ENCODE data around the gene MT4. TPM values are rescaled to one million over a fixed set of nuclear protein-coding genes. Genes with fewer than 3 reads are reported as not detected.

The MT4 gene
- total and polyA plus RNA-seq, 2 donors (not counting 3 experiments of a cell fraction or from before 2014, with no cell fraction given): not detected

DNA sequence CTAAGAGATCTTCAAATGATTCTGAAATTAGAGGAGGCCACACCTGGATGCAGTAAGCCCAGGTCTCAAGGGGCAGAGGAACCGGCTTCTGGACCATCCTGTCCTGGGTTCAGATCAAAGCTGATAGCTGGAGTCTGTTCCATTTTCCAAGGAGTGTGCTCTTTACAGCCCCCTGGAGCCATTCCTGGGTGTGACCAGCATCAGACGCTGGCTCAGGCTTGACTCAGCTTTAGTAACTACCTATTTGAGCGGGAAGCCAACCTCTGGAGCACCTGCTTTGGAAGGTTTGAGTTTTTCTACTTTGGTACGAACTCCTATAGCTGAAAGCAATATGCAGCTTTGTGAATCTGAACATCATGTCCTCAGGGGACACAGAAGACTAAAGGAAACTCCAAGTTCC is 32.2 kb upstream of the MT4 start:
- dilution Hi-C loops (cut with MboI; ENCODE audit: extremely low pct_ligation_motif_present, low sequenced_read_pairs) (no loop called here), intact Hi-C loops (cut with micrococcal nuclease) (no loop called here)
- no peak for DNase-seq (ENCODE audit: low read depth, low spot score)
- FAIRE-seq: no peak
- no peaks in the 10 kb centered on the region for H4K20me1 ChIP-seq (replicated peaks; ENCODE audit: control insufficient read depth, extremely low read depth, insufficient read depth, low read length)
- H3K9me3 ChIP-seq (replicated peaks; ENCODE audit: control insufficient read depth, insufficient read depth, low read length): no peaks in the 10 kb centered on the region
- BruUV-seq (replicated peaks): no TSS peak
- ChIA-PET POLR2A (no interaction called here), CTCF (interaction anchor here (0.9 to 1.9 kb wide), 3 partner anchors 18 to 169 kb away, joined by 3 to 9 read pairs (median 3); no protein-coding TSS in a partner anchor)
- H3K79me2 ChIP-seq (ENCODE audit: control insufficient read depth, insufficient read depth, low read length): no peaks in the 10 kb centered on the region
- TF ChIP-seq MYC (IDR thresholded peaks at IDR 0.05; ENCODE audit: low read depth, low read length) (no peak), POLR2AphosphoS5 (IDR thresholded peaks at IDR 0.05; ENCODE audit: insufficient read depth, low read depth, low read length) (no peak), POLR2A (IDR thresholded peaks at IDR 0.05; ENCODE audit: low read depth, low read length) (no peak), FOS (IDR thresholded peaks at IDR 0.05; ENCODE audit: borderline replicate concordance, insufficient read depth, low read length) (no peak), JUN (IDR thresholded peaks at IDR 0.05; ENCODE audit: borderline replicate concordance, insufficient read depth, insufficient read length, low read depth) (no peak), EZH2 (IDR thresholded peaks at IDR 0.05; ENCODE audit: borderline replicate concordance, low read depth, low read length, severe bottlenecking) (no peak), GATA2 (IDR thresholded peaks at IDR 0.05; ENCODE audit: insufficient read depth, insufficient read length, low read depth, low read length) (no peak)
- TF ChIP-seq, protein P1, sequence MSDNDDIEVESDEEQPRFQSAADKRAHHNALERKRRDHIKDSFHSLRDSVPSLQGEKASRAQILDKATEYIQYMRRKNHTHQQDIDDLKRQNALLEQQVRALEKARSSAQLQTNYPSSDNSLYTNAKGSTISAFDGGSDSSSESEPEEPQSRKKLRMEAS (IDR thresholded peaks at IDR 0.05; ENCODE audit: insufficient read depth, insufficient read length): no peak
- no peak overlapping the region for H3K27ac ChIP-seq (ENCODE audit: insufficient read depth, low read depth, low read length)
- peaks cover 9% of the 10 kb centered on the region for H3K4me1 ChIP-seq (ENCODE audit: control insufficient read depth, extremely low read depth, insufficient read depth, low read length)
- no peak overlapping the region for H3K9ac ChIP-seq (replicated peaks; ENCODE audit: extremely low read depth, insufficient read depth, low read length)
- H3K4me2 ChIP-seq (ENCODE audit: insufficient read depth, low read length): no peak overlapping the region
- H3K4me3 ChIP-seq (replicated peaks in 1 of 3; ENCODE audit: insufficient read depth in 1 of 3, low read depth in 1 of 3, low read length in 3 of 3): no peak overlapping the region
- no peaks in the 10 kb centered on the region for H3K9me1 ChIP-seq (replicated peaks; ENCODE audit: control insufficient read depth, extremely low read depth, insufficient read depth, low read length)
- H2AFZ ChIP-seq (ENCODE audit: low read depth, low read length): no peak overlapping the region
- peaks cover 4 to 10% of the 10 kb centered on the region in 2 experiments for H3K27me3 ChIP-seq (ENCODE audit: control insufficient read depth in 2 of 2, insufficient read depth in 2 of 2, low read length in 2 of 2)
- H3K36me3 ChIP-seq (ENCODE audit: control insufficient read depth in 2 of 2, extremely low read depth in 1 of 2, insufficient read depth in 2 of 2, low read length in 2 of 2): no peaks in the 10 kb centered on the region

DNA sequence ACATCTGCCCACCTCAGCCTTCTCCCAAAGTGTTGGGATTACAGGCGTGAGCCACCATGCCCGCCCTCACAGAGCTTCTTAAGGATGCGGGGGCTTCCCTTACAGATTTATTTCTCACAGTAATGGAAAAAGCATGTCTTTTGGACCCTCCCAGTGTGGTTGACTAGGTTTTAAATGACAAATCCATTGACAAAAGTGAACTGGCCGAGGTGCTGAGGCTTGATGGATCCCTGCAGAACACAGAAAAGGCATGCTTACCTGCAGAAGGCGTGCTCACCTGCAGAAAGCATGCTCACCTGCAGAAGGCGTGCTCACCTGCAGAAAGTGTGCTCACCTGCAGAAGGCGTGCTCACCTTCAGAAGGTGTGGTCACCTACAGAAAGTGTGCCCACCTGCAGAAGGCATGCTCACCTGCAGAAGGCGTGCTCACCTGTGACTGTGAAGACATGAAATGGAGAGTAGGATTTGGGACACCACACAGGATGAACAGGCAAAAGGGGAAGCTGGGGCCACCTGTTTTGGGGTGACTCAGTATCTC is 30.0 kb upstream of the MT4 start:
- intact Hi-C loops (cut with micrococcal nuclease): no loop called here
- Histone ChIP-seq H3K27me3 (ENCODE audit: control insufficient read depth in 2 of 2, insufficient read depth in 2 of 2, low read length in 2 of 2) (peaks cover 4 to 14% of the 10 kb centered on the region in 2 experiments), H2AFZ (ENCODE audit: low read depth, low read length) (no peak overlapping the region), H3K4me1 (ENCODE audit: control insufficient read depth, extremely low read depth, insufficient read depth, low read length) (peaks cover 9% of the 10 kb centered on the region), H3K79me2 (ENCODE audit: control insufficient read depth, insufficient read depth, low read length) (no peaks in the 10 kb centered on the region), H3K4me2 (ENCODE audit: insufficient read depth, low read length) (no peak overlapping the region), H3K36me3 (ENCODE audit: control insufficient read depth in 2 of 2, extremely low read depth in 1 of 2, insufficient read depth in 2 of 2, low read length in 2 of 2) (no peaks in the 10 kb centered on the region), H3K9me1 (replicated peaks; ENCODE audit: control insufficient read depth, extremely low read depth, insufficient read depth, low read length) (no peaks in the 10 kb centered on the region), H4K20me1 (replicated peaks; ENCODE audit: control insufficient read depth, extremely low read depth, insufficient read depth, low read length) (no peaks in the 10 kb centered on the region), H3K9ac (replicated peaks; ENCODE audit: extremely low read depth, insufficient read depth, low read length) (no peak overlapping the region), H3K9me3 (replicated peaks; ENCODE audit: control insufficient read depth, insufficient read depth, low read length) (no peaks in the 10 kb centered on the region), H3K27ac (ENCODE audit: insufficient read depth, low read depth, low read length) (no peak overlapping the region), H3K4me3 (replicated peaks in 1 of 3; ENCODE audit: insufficient read depth in 1 of 3, low read depth in 1 of 3, low read length in 3 of 3) (no peak overlapping the region)
- no TSS peak for BruUV-seq (replicated peaks)
- ChIA-PET POLR2A (no interaction called here), CTCF (interaction anchor here (1.4 kb wide), 1 partner anchor 7 kb away, joined by 3 read pairs; no protein-coding TSS in a partner anchor)
- dilution Hi-C loops (cut with MboI; ENCODE audit: extremely low pct_ligation_motif_present, low sequenced_read_pairs): no loop called here
- TF ChIP-seq, protein P2, sequence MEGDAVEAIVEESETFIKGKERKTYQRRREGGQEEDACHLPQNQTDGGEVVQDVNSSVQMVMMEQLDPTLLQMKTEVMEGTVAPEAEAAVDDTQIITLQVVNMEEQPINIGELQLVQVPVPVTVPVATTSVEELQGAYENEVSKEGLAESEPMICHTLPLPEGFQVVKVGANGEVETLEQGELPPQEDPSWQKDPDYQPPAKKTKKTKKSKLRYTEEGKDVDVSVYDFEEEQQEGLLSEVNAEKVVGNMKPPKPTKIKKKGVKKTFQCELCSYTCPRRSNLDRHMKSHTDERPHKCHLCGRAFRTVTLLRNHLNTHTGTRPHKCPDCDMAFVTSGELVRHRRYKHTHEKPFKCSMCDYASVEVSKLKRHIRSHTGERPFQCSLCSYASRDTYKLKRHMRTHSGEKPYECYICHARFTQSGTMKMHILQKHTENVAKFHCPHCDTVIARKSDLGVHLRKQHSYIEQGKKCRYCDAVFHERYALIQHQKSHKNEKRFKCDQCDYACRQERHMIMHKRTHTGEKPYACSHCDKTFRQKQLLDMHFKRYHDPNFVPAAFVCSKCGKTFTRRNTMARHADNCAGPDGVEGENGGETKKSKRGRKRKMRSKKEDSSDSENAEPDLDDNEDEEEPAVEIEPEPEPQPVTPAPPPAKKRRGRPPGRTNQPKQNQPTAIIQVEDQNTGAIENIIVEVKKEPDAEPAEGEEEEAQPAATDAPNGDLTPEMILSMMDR (IDR thresholded peaks at IDR 0.05; ENCODE audit: extremely low read depth in 1 of 2, insufficient read depth in 1 of 2, low read depth in 1 of 2, low read length in 2 of 2): no peak
- TF ChIP-seq GATA2 (IDR thresholded peaks at IDR 0.05; ENCODE audit: insufficient read depth, insufficient read length, low read depth, low read length) (no peak), MYC (IDR thresholded peaks at IDR 0.05; ENCODE audit: low read depth, low read length) (no peak), JUN (IDR thresholded peaks at IDR 0.05; ENCODE audit: borderline replicate concordance, insufficient read depth, insufficient read length, low read depth) (no peak), POLR2AphosphoS5 (IDR thresholded peaks at IDR 0.05; ENCODE audit: insufficient read depth, low read depth, low read length) (no peak), POLR2A (IDR thresholded peaks at IDR 0.05; ENCODE audit: low read depth, low read length) (no peak), EZH2 (IDR thresholded peaks at IDR 0.05; ENCODE audit: borderline replicate concordance, low read depth, low read length, severe bottlenecking) (no peak), FOS (IDR thresholded peaks at IDR 0.05; ENCODE audit: borderline replicate concordance, insufficient read depth, low read length) (no peak)
- TF ChIP-seq, protein P1 (IDR thresholded peaks at IDR 0.05; ENCODE audit: insufficient read depth, insufficient read length): no peak
- FAIRE-seq: no peak
- no peak for DNase-seq (ENCODE audit: low read depth, low spot score)

Measured in endothelial cell of umbilical vein (primary cell).